Right lobe of liver (tissue), 6 donors: Measurements from ENCODE around the gene CYP2R1. TPM values are rescaled to one million over a fixed set of nuclear protein-coding genes. Genes with fewer than 3 reads are reported as not detected.

Experiments
- ATAC-seq, 4 donors: fragments of 200-7000 bp; cut with Tn5 transposase; one replicate each; pipeline ENCODE4 v1.9.1; 2020; ENCODE audit warnings: mild to moderate bottlenecking in 4 of 4, moderate library complexity in 4 of 4
- DNase-seq, 3 donors: peaks; one replicate each; pipeline ENCODE4 v3.0.0-alpha.2; 2020
- H3K27ac ChIP-seq, 3 donors: fragments of 200-600 bp; one replicate each; pipeline ENCODE4 v1.8.0; 2022
- H3K27me3 ChIP-seq, 2 donors: fragments of 200-600 bp; one replicate each; pipeline ENCODE4 v1.8.0; 2022
- H3K36me3 ChIP-seq, 4 donors: fragments of 200-600 bp; sonication (generic) in 1 of 4; one replicate each; pipeline versions ENCODE4 v1.5.1 to v1.8.0; 2017 to 2022; ENCODE audit warnings: control low read depth in 1 of 4
- H3K4me1 ChIP-seq, 4 donors: fragments of 200-600 bp; sonication (generic) in 1 of 4; one replicate each; pipeline versions ENCODE4 v1.5.1 to v1.8.0; 2017 to 2022; ENCODE audit warnings: control low read depth in 1 of 4
- H3K4me3 ChIP-seq, 3 donors: fragments of 200-600 bp; one replicate each; pipeline ENCODE4 v1.8.0; 2022
- H3K9me3 ChIP-seq, 4 donors: fragments of 200-600 bp; sonication (generic) in 1 of 4; one replicate each; pipeline versions ENCODE4 v1.5.1 to v1.8.0; 2017 to 2022; ENCODE audit warnings: control low read depth in 1 of 4
- CTCF ChIP-seq, 4 donors: fragments of 200-600 bp in 3 of 4; fragments of 450-650 bp in 1 of 4; IDR thresholded peaks; one replicate each; pipeline versions ENCODE4 v1.5.1 to v1.8.0; 2016 to 2022; ENCODE audit warnings: antibody characterized with exemption in 4 of 4, mild to moderate bottlenecking in 2 of 4
- POLR2A ChIP-seq: fragments of 450-650 bp; IDR thresholded peaks from one replicate; pipeline ENCODE4 v1.6.1; 2017; ENCODE audit warnings: antibody characterized with exemption, mild to moderate bottlenecking
- WGBS: methylation state at CpG from one replicate; pipeline ENCODE4 v1.1.6; 2018; ENCODE audit warnings: low coverage, low lambda C conversion rate; ENCODE audit not compliant: insufficient coverage; ENCODE audit errors: missing lambda C conversion rate; 5-methylcytosine and 5-hydroxymethylcytosine counted together
- intact Hi-C, 2 donors: fragments of 100-400 bp; cut with DNase I; formaldehyde crosslinking; loops; one replicate each; pipeline versions ENCODE4 v1.11.2 to v1.14.1; 2022
- small RNA-seq, 2 experiments: library from RNA; depleted of rRNA; stranded (forward); fragments of <200 nt; gene quantifications; one replicate each; pipeline ENCODE3, GENCODE V24; 2016
- total RNA-seq, 6 experiments: library from RNA; depleted of rRNA in 2 of 6; stranded (reverse); fragments of >200 nt in 2 of 6; fragmentation: NEBNext Ultra II Directional in 3 of 6; extraction: Animal tissue kit (Norgen Biotek cat#: 25700) in 3 of 6; gene quantifications; one replicate each; pipeline versions ENCODE4 v1.1.0 to v1.2.4, GENCODE V29; 2016 to 2023
- donor health status: DM: no; HTN: yes; CAD: no.
- donor health status: DM: no; HTN: no; CAD: no.
- donor health status: DM: no; HTN: no; CAD: no.
- donor health status: DM: no; HTN: yes; CAD: no.
- donor health status: DM: no; HTN: yes; CAD: no.

The CYP2R1 gene
- total RNA-seq, 6 experiments from 2014 or later: 4.3 to 11.6 (median 6.3) TPM

- Histone ChIP-seq H3K27me3 (no peaks in the 10 kb centered on the region), H3K4me1 (no peaks in the 10 kb centered on the region), H3K27ac (no peak overlapping the region), H3K36me3 (peaks cover 0 to 12% (median 0%) of the 10 kb centered on the region in 4 donors), H3K9me3 (no peaks in the 10 kb centered on the region), H3K4me3 (no peak overlapping the region)
- no peak for ATAC-seq
- TF ChIP-seq CTCF (IDR thresholded peaks at IDR 0.05) (no peak), POLR2A (no peak)
- intact Hi-C loops: no loop called here
- DNase-seq: no peak
- 91% methylated on average over 3 of the region's 3 CpGs for WGBS
These were observed 50.0 kb downstream of the CYP2R1 start for GRCh38 chr11:14842002-14842401.

- no peak for DNase-seq
- TF ChIP-seq CTCF (IDR thresholded peaks at IDR 0.05) (no peak), POLR2A (no peak)
- intact Hi-C loops: no loop called here
- Histone ChIP-seq H3K27me3 (no peaks in the 10 kb centered on the region), H3K27ac (no peak overlapping the region), H3K9me3 (no peaks in the 10 kb centered on the region), H3K4me1 (no peaks in the 10 kb centered on the region), H3K4me3 (no peak overlapping the region), H3K36me3 (no peaks in the 10 kb centered on the region)
- ATAC-seq: no peak
These were observed 56.2 kb downstream of the CYP2R1 start for GRCh38 chr11:14835496-14836492.

Small RNAs within 50 kb of the gene (small RNA-seq; reads per million reads assigned to genes)
- gene CALCP: 0 reads per million in 2 experiments

Other genes starting within 250 kb of the CYP2R1 start
- 10 to 100 TPM; 14.9 to 47.1 (median 28.8) TPM for gene PDE3B, start 248.4 kb downstream of the CYP2R1 start, total RNA-seq
- 1 to 10 TPM in 3 of 6 experiments, under 1 TPM in 2, not detected in 1; 0.68 to 8.6 (median 2.1) TPM for gene CALCA, start 80.1 kb upstream of the CYP2R1 start, total RNA-seq
- gene CALCB, start 181.4 kb upstream of the CYP2R1 start, total RNA-seq: under 1 TPM in 5 of 6 experiments, not detected in 1; 0.12 to 0.86 (median 0.29) TPM
- under 1 TPM in 3 of 6 experiments, not detected in 3; 0.15 to 0.44 (median 0.43) TPM for gene INSC, start 222.7 kb upstream of the CYP2R1 start, total RNA-seq